NCI-H2196 treated with DMSO at 0.1 percent for 48 hours (cell line): ENCODE measurements around the gene DLG2.
"Not testable (repeated sequence)": the region's sequence is repeated elsewhere in the genome, so short reads cannot be mapped to it uniquely, and the experiment has no call there.

Source experiments
- DNase-seq: peaks from one replicate; lab custom pipeline; 2025; ENCODE audit not compliant: unreplicated experiment; lab: John Stamatoyannopoulos, UW

Gene DLG2

DNA sequence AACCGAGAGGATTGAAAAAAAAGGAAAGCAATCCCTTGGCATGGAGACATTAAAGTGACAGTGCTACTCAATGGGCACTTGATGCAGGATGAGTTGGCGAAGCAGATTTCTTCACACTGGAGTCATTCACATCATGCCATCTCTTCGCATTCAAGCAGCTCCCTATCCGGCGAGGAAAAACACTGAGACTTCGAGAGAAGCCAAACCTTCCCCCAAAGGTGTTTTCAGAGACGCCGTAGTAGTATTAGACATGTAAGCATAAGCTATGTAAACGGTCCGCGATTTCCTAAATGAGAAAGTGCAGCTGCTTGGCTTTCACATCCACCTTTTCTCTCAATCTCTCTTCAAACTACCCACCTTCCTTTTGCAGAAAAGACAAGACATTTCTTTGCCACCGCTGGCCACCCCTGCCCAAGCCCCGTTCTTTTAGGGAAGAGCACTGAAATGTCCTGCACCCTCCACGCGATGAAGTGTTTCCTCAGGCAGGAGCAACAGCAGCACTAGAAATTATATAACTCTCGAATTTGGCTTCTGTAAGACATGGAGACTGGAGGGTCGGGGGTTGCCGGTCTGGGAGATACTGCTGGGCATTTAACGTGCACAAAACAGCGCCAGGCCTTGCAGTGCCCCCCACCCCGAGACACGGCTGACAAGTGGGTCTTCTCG, at the start of gene DLG2:
DLG2 (minus strand) TSS at position 13 of the 666 bp plus-strand sequence.
- no peak for DNase-seq

DNA sequence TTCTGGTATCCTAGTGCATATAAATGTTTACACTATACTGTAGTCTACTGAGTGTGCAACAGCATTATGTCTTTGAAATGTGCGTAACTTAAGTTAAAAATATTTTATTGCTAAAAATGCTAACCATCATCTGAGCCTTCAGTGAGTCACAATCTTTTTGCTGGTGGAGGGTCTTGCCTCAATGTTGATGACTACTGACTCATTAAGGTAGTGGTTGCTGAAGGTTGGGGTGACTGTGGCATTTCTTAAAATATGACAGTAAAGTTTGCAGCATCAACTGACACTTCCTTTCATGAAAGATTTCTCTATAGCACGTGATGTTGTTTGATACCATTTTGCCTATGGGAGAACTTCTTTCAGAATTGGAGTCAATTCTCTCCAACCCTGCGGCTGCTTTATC, 46.2 kb upstream of the DLG2 start:
- DNase-seq = no peak

DNA sequence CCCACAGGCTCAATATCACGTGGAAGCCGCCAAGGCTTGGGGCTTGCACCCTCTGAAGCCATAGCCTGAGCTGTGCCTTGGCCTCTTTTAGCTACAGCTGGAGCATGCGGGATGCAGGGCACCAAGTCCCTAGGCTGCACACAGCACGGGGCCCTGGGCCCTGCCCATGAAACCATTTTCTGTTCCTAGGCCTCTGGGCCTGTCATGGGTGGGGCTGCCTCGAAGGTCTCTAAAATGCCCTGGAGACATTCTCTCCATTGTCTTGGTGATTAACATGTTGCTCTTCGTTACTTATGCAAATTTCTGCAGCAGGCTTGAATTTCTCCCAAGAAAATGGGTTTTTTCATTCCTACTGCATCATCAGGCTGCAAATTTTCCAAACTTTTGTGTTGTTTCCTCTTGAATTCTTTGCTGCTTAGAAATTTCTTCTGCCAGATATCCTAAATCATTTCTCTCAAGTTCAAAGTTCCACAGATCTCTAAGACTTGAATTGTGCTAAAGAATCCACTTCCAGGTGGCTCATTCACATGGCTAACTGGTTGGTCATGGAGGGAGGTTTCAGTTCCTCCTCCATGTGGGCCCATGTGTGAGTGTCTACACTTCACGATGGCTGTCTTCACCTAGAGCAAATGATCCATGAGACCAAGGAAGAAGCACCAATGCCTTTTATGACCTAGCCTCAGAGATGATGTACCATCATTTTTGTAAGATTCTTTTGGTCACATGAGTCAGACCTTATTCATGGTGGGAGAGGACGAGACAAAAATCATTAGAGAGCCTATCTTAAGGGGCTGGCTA, 45.2 kb upstream of the DLG2 start:
- no peak for DNase-seq

DNA sequence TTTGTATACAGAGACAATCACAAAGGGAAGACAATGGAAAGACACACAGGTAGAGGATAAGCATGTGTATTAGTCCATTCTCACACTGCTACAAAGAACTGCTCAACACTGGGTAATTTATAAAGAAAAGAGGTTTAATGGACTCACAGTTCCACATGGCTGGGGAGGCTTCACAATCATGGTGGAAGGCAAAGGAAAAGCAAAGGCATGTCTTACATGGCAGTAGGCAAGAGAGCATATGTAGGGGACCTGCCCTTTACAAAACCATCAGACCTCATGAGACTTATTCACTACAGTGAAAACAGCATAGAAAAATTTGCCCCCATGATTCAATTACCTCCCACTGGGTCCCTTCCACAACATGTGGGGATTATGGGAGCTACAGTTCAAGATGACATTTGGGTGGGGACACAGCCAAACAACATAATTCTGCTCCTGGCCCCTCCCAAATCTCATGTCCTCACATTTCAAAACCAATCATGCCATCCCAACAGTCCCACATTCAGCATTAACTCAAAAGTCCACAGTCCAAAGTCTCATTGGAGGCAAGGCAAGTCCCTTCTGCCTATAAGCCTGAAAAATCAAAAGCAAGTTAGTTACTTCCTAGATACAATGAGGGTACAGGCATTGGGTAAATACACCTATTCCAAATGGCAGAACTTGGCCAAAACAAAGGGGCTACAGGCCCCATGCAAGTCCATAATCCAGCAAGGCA, 44.0 kb upstream of the DLG2 start:
- DNase-seq = not testable (repeated sequence)

- no peak for DNase-seq
Measured at GRCh38 chr11:85668157-85668556, 41.0 kb upstream of the DLG2 start.

DNA sequence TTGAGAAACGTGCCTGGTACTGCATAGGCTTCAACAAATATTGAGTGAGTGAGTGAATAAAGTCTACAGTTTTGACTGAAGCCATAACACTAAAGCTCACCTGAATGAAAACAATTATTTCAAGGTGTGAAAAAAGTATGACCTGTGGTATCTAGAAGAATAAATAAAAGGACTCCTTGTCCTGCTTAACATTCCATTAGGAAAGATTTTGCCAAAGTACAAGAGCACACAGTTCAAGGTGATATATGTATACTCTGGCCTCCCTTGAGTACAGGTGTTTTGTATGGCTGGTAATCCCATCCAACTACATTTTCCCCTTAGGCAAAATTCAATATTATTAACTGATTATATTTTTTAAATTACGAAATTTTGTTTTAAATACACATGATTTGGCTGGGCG, 39.5 kb upstream of the DLG2 start:
- no peak for DNase-seq

DNA sequence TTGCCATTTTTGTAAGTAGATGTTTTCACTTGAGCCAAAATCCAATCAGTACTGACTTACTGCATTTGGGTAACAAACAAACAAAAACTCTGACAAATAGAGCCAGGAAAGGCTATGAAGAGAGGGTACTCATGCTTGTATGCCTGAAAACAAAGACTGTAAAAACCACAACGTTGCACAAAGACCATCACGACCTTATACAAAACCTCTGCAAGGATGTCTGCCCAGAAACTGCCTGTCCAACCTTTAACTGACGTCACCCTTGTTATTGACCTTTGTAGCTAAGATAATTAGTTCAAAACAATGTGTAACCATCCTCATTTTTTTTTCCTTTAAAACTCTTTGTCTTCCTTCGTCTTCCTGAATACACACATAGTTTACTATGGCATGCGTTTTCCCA, 38.6 kb upstream of the DLG2 start:
- no peak for DNase-seq

GRCh38 chr11:85664615-85665481, 37.7 kb upstream of the DLG2 start, which contains the start of gene CREBZF:
Gene CREBZF, minus strand, starts transcription at chr11:85665129. Its CDS starts 254 bp downstream, at chr11:85664875.
- DNase-seq = peak; percentile 91

- DNase-seq = peak; percentile 19
Measured at GRCh38 chr11:85663753-85664614, 36.8 kb upstream of the DLG2 start.

GRCh38 chr11:85663080-85663752, 36.1 kb upstream of the DLG2 start:
- no peak for DNase-seq

- DNase-seq = no peak
Measured at GRCh38 chr11:85661972-85662664, 35.0 kb upstream of the DLG2 start.

GRCh38 chr11:85658180-85658579, 31.0 kb upstream of the DLG2 start:
- DNase-seq = no peak

GRCh38 chr11:85656777-85657176, 29.6 kb upstream of the DLG2 start:
- DNase-seq = no peak

- not testable (repeated sequence) for DNase-seq
Measured at GRCh38 chr11:85654343-85654742, 27.2 kb upstream of the DLG2 start.

DNA sequence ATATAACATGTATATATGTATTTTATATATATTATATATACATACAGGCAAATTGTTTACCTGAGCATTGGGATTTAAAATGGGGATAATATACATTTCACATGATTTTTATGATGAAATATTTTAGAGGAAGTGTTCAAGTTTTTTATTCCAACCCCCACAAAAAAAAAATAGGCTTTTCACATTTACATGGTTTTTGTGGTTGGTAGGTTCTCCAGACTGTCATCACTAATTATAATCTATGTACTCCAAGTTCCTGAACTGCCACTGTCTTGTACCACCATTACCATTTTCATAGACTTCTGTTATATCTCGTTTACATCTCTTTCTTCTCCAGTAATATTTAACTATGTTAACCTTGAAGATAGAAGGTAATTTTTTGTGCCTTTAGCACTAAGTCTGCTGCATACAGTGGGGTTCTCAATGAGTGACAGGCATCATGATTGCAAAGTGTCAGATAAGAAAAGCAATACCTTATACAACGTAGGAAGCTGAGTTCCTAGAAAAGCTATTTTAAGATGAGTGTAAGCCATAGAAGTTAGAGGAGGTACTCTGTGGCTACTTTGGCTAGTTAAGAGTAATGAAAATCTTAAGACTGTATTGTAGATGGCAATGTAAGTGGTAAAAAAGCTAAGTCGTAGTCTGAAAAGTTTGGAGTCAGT, 25.8 kb upstream of the DLG2 start:
- DNase-seq = no peak

DNA sequence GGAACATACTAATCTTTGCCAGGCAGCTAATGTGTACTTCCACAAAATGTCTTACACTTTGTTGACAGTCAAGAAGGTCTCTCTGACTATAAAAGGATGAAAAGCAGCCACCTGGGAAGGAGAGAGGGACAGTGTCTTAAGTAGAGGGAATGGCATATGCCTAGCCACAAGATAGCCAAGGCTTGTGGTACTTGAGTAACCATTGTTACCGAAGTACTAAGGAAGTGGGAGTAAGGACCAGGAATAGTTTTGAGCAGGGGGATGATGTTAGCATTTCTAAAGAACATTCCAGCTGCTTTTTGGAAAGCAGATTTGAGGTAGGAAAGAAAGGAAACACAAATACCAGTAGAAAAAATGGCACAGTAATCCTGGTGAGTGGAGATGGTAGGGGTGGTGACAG, 24.0 kb upstream of the DLG2 start:
- no peak for DNase-seq

- peak; percentile 90 for DNase-seq
Measured at GRCh38 chr11:85647604-85648299, 20.6 kb upstream of the DLG2 start, which contains the start of gene TMEM126A. Gene TMEM126A, plus strand, starts transcription at chr11:85647967. Its CDS starts 2,289 bp downstream, at chr11:85650256.
